H1 (cell line): ENCODE results near the gene ZBTB2. TPM values are rescaled to one million over a fixed set of nuclear protein-coding genes. Genes with fewer than 3 reads are reported as not detected.

Source experiments
- CTCF ChIA-PET: fragments of 300-600 bp; sonication (Branson Sonifier 250); formaldehyde crosslinking; loops from one replicate; lab custom pipeline; 2021; ENCODE audit not compliant: partially characterized antibody; lab: Charles Lee
- POLR2A ChIA-PET: fragments of 300-600 bp; sonication (Branson Sonifier 250); formaldehyde crosslinking; loops from one replicate; lab custom pipeline; 2021; ENCODE audit warnings: inconsistent platforms; ENCODE audit not compliant: partially characterized antibody; lab: Charles Lee
- DNase-seq, 2 experiments: peaks; one replicate each; pipeline versions ENCODE4 v3.0.0 to v3.0.0-alpha.2; 2010 to 2022; ENCODE audit warnings: low spot score in 2 of 2, low read depth in 1 of 2, mixed read lengths in 1 of 2
- FAIRE-seq: peaks from 2 replicates; lab custom pipeline; 2011; peaks lifted over from hg19 to GRCh38; lab: Jason Lieb, UNC
- H2AFZ ChIP-seq: 2 replicates; pipeline ENCODE4 v1.8.1; 2012; ENCODE audit warnings: low read length, inconsistent platforms
- H2AK5ac ChIP-seq: 2 replicates; pipeline ENCODE4 v1.6.1; 2013; ENCODE audit warnings: low read depth, low read length
- H2BK120ac ChIP-seq: replicated peaks from 2 replicates; pipeline ENCODE3; 2013; ENCODE audit warnings: low read depth, low read length, inconsistent platforms
- H2BK12ac ChIP-seq: 2 replicates; pipeline ENCODE4 v1.6.1; 2013; ENCODE audit warnings: low read depth, low read length
- H2BK15ac ChIP-seq: 2 replicates; pipeline ENCODE4 v1.6.1; 2013; ENCODE audit warnings: low read length
- H2BK20ac ChIP-seq: 2 replicates; pipeline ENCODE4 v1.6.1; 2013; ENCODE audit warnings: low read length
- H2BK5ac ChIP-seq: 2 replicates; pipeline ENCODE4 v1.6.1; 2013; ENCODE audit warnings: low read depth, low read length
- H3K14ac ChIP-seq: 2 replicates; pipeline ENCODE4 v1.6.1; 2013; ENCODE audit warnings: inconsistent platforms; ENCODE audit not compliant: insufficient read length
- H3K18ac ChIP-seq: 2 replicates; pipeline ENCODE4 v1.6.1; 2013; ENCODE audit warnings: low read length; ENCODE audit errors: extremely low read depth
- H3K23ac ChIP-seq: 2 replicates; pipeline ENCODE4 v1.6.1; 2013; ENCODE audit warnings: inconsistent platforms; ENCODE audit not compliant: insufficient read length
- H3K23me2 ChIP-seq: 2 replicates; pipeline ENCODE4 v1.6.1; 2013; ENCODE audit warnings: low read depth, low read length
- H3K27ac ChIP-seq: 2 replicates; pipeline ENCODE4 v1.6.1; 2011; ENCODE audit warnings: low read depth, low read length, inconsistent platforms
- H3K27me3 ChIP-seq, 4 experiments: replicated peaks in 1 of 4; 1 replicate in 1 of 4; 2 replicates in 3 of 4; pipeline versions ENCODE4 v1.6.1 to v1.8.1; 2011 to 2013; ENCODE audit warnings: low read length in 3 of 4, mild to moderate bottlenecking in 3 of 4, inconsistent platforms in 2 of 4, mixed read lengths in 2 of 4, moderate library complexity in 1 of 4; ENCODE audit not compliant: control insufficient read depth in 3 of 4, insufficient read depth in 3 of 4; ENCODE audit errors: extremely low read depth in 1 of 4
- H3K36me3 ChIP-seq, 4 experiments: 2 replicates each; pipeline versions ENCODE4 v1.6.1 to v1.8.1; 2011 to 2013; ENCODE audit warnings: mild to moderate bottlenecking in 4 of 4, low read length in 3 of 4, moderate library complexity in 2 of 4, control low read depth in 1 of 4, inconsistent platforms in 1 of 4; ENCODE audit not compliant: insufficient read depth in 4 of 4, control insufficient read depth in 2 of 4
- H3K4ac ChIP-seq: replicated peaks from 2 replicates; pipeline ENCODE3; 2013; ENCODE audit warnings: low read length, low read depth, mixed read lengths, inconsistent platforms; ENCODE audit not compliant: insufficient read length
- H3K4me1 ChIP-seq, 4 experiments: replicated peaks in 1 of 4; 1 replicate in 1 of 4; 2 replicates in 3 of 4; pipeline versions ENCODE4 v1.6.1 to v1.8.1; 2011 to 2013; ENCODE audit warnings: low read length in 3 of 4, inconsistent platforms in 2 of 4, mixed read lengths in 1 of 4; ENCODE audit not compliant: insufficient read depth in 4 of 4, control insufficient read depth in 3 of 4
- H3K4me2 ChIP-seq, 2 experiments: 2 replicates each; pipeline versions ENCODE4 v1.6.1 to v1.8.1; 2011 to 2013; ENCODE audit warnings: low read depth in 2 of 2, low read length in 2 of 2, control low read depth in 1 of 2, inconsistent platforms in 1 of 2, mild to moderate bottlenecking in 1 of 2; ENCODE audit not compliant: insufficient read depth in 1 of 2
- H3K4me3 ChIP-seq, 4 experiments: fragments of 200-600, 300-600 bp in 1 of 4; sonication (generic), shearing (Covaris generic), sonication (Bioruptor Twin) in 1 of 4; 2 replicates each; pipeline versions ENCODE4 v1.5.1 to v1.8.1; 2011 to 2016; ENCODE audit warnings: low read length in 4 of 4, low read depth in 3 of 4, control low read depth in 2 of 4, inconsistent platforms in 2 of 4, mild to moderate bottlenecking in 2 of 4, mixed read lengths in 1 of 4, moderate library complexity in 1 of 4; ENCODE audit not compliant: insufficient read depth in 2 of 4; ENCODE audit errors: extremely low read depth in 1 of 4
- H3K56ac ChIP-seq: replicated peaks from 2 replicates; pipeline ENCODE3; 2013; ENCODE audit warnings: low read depth, mild to moderate bottlenecking, mixed read lengths, low read length, inconsistent platforms; ENCODE audit not compliant: insufficient read length
- H3K79me1 ChIP-seq: 2 replicates; pipeline ENCODE4 v1.6.1; 2013; ENCODE audit warnings: low read depth, low read length, control low read depth
- H3K79me2 ChIP-seq, 2 experiments: 2 replicates each; pipeline versions ENCODE4 v1.6.1 to v1.8.1; 2012 to 2013; ENCODE audit warnings: low read length in 2 of 2, mild to moderate bottlenecking in 2 of 2, inconsistent platforms in 1 of 2; ENCODE audit not compliant: insufficient read depth in 2 of 2, control insufficient read depth in 1 of 2
- H3K9ac ChIP-seq, 4 experiments: replicated peaks in 1 of 4; 1 replicate in 1 of 4; 2 replicates in 3 of 4; pipeline versions ENCODE4 v1.6.1 to v1.8.1; 2011 to 2013; ENCODE audit warnings: low read depth in 3 of 4, low read length in 3 of 4, control low read depth in 2 of 4, mild to moderate bottlenecking in 2 of 4, moderate library complexity in 2 of 4, inconsistent platforms in 1 of 4; ENCODE audit errors: extremely low read depth in 1 of 4
- H3K9me3 ChIP-seq, 2 experiments: 2 replicates each; pipeline versions ENCODE4 v1.6.1 to v1.8.1; 2012 to 2013; ENCODE audit warnings: mild to moderate bottlenecking in 2 of 2, moderate library complexity in 2 of 2, control low read depth in 1 of 2, inconsistent platforms in 1 of 2, low read depth in 1 of 2, low read length in 1 of 2, mixed read lengths in 1 of 2; ENCODE audit not compliant: insufficient read depth in 2 of 2
- H4K20me1 ChIP-seq, 2 experiments: replicated peaks in 1 of 2; 2 replicates each; pipeline versions ENCODE3 to v1.8.1; 2011 to 2013; ENCODE audit warnings: inconsistent platforms in 2 of 2, low read length in 2 of 2, mild to moderate bottlenecking in 1 of 2; ENCODE audit not compliant: insufficient read depth in 2 of 2, control insufficient read depth in 1 of 2
- H4K5ac ChIP-seq: 2 replicates; pipeline ENCODE4 v1.6.1; 2013; ENCODE audit warnings: low read length, low read depth, mixed read lengths, inconsistent platforms; ENCODE audit not compliant: insufficient read length
- H4K8ac ChIP-seq: 2 replicates; pipeline ENCODE4 v1.8.0; 2013; ENCODE audit warnings: mild to moderate bottlenecking, moderate library complexity, low read length, inconsistent platforms; ENCODE audit not compliant: insufficient read depth; ENCODE audit errors: extremely low read depth
- H4K91ac ChIP-seq: replicated peaks from 2 replicates; pipeline ENCODE3; 2013; ENCODE audit warnings: low read length, mixed read lengths, inconsistent platforms; ENCODE audit not compliant: insufficient read length
- ASH2L ChIP-seq: fragments of 200-600, 300-600 bp; sonication (generic); IDR thresholded peaks from one replicate; pipeline ENCODE4 v1.7.1; 2017; ENCODE audit warnings: low read length
- BRCA1 ChIP-seq: IDR thresholded peaks from 2 replicates; pipeline ENCODE4 v1.6.1; 2012; ENCODE audit warnings: low read depth, low read length, improper control_type of control experiment
- CBX5 ChIP-seq: fragments of 300-800, 300-1000 bp; sonication (generic); IDR thresholded peaks from 2 replicates; pipeline ENCODE4 v1.7.1; 2016; ENCODE audit warnings: antibody characterized with exemption, low read length, low read depth
- CEBPB ChIP-seq: IDR thresholded peaks from 2 replicates; pipeline ENCODE4 v1.6.1; 2012; ENCODE audit warnings: low read depth, low read length
- KDM1A ChIP-seq: fragments of 200-600, 300-600 bp; sonication (generic); IDR thresholded peaks from 2 replicates; pipeline ENCODE4 v1.7.1; 2016; ENCODE audit warnings: mild to moderate bottlenecking, low read length, borderline replicate concordance
- KDM4A ChIP-seq: IDR thresholded peaks from one replicate; pipeline ENCODE4 v1.7.1; 2012; ENCODE audit warnings: low read depth, mild to moderate bottlenecking, moderate library complexity, low read length, inconsistent platforms; ENCODE audit not compliant: severe bottlenecking
- NANOG ChIP-seq: IDR thresholded peaks from 2 replicates; pipeline ENCODE4 v1.6.1; 2011; ENCODE audit warnings: low read length, low read depth, mild to moderate bottlenecking, inconsistent platforms; ENCODE audit not compliant: insufficient read depth, poor library complexity, severe bottlenecking
- NRF1 ChIP-seq: IDR thresholded peaks from 2 replicates; pipeline ENCODE4 v1.6.1; 2011; ENCODE audit warnings: mild to moderate bottlenecking, low read depth, low read length, improper control_type of control experiment
- POU5F1 ChIP-seq: IDR thresholded peaks from 2 replicates; pipeline ENCODE4 v1.6.1; 2011; ENCODE audit warnings: low read depth, mild to moderate bottlenecking, low read length, moderate library complexity
- RNF2 ChIP-seq: fragments of 200-900, 300-1000 bp; sonication (generic); IDR thresholded peaks from 2 replicates; pipeline ENCODE4 v1.7.1; 2016; ENCODE audit warnings: borderline replicate concordance, low read depth, mild to moderate bottlenecking, antibody characterized with exemption, low read length; ENCODE audit not compliant: poor library complexity, severe bottlenecking; ENCODE audit errors: missing control alignments
- YY1 ChIP-seq: IDR thresholded peaks from 2 replicates; pipeline ENCODE4 v1.6.1; 2011; ENCODE audit warnings: low read depth, mild to moderate bottlenecking, low read length
- ZNF274 ChIP-seq: IDR thresholded peaks from 2 replicates; pipeline ENCODE4 v1.7.0; 2012; ENCODE audit warnings: low read length, borderline replicate concordance; ENCODE audit errors: extremely low read depth
- WGBS, 2 experiments: shearing (Covaris generic) in 1 of 2; methylation state at CpG; one replicate each; pipeline versions ENCODE4 v1.1.6 to v1.1.7; 2013 to 2015; ENCODE audit warnings: low lambda C conversion rate in 2 of 2, mixed read lengths in 2 of 2, inconsistent platforms in 1 of 2, low coverage in 1 of 2, missing lambda C conversion rate in 1 of 2; ENCODE audit not compliant: insufficient replicate concordance in 2 of 2, insufficient coverage in 1 of 2, insufficient read length in 1 of 2; ENCODE audit errors: extremely low coverage in 1 of 2, missing lambda C conversion rate in 1 of 2; 5-methylcytosine and 5-hydroxymethylcytosine counted together
- polyA plus RNA-seq, 7 experiments: library from polyadenylated mRNA; depleted of rRNA in 3 of 7; stranded (reverse) in 5 of 7; unstranded in 2 of 7; fragments of >200 nt in 5 of 7; fragments of 200-250 nt in 2 of 7; gene quantifications; 1 replicate in 5 of 7; 2 replicates in 1 of 7; 4 replicates in 1 of 7; pipeline versions ENCODE4 v1.2.1 to v1.2.3, GENCODE V29; 2011 to 2013; ENCODE audit warnings: missing spikeins in 2 of 7, mixed read lengths in 2 of 7
- total RNA-seq: library from RNA; stranded (reverse); fragmentation: NEBNext Ultra II Directional; extraction: Animal tissue kit (Norgen Biotek cat#: 25700); gene quantifications from 2 replicates; pipeline ENCODE4 v1.2.1, GENCODE V29; 2021

Gene ZBTB2
- total and polyA plus RNA-seq, 2 of the 8 experiments (the other 6 are each of a cell fraction or from before 2014, with no cell fraction given), result 16.1 to 23.7 TPM

DNA sequence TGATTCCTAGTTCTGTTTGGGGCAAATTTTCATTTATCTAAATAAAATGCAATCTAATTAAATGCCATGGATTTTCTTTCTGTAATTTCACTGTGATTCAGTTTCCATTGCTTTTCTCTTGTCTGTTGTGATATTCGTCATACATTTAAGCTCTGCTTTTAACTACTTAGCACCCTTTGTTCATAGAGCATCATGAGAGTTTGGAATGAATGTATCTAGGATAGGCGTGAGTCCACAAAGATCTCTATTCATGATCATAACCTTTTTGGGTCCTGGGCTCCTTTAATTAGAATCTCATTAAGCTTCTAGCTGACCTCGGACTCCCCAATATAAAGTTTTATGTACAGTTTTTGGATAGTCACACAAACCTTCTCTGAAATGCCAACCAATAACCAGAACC is 32.9 kb downstream of the ZBTB2 start:
- H3K27ac ChIP-seq, result no peak overlapping the region
- no peak overlapping the region for H2BK12ac ChIP-seq
- H3K23ac ChIP-seq, result no peak overlapping the region
- H2BK15ac ChIP-seq, result no peak overlapping the region
- H3K36me3 ChIP-seq, result peaks cover 0 to 8% (median 0%) of the 10 kb centered on the region in 4 experiments; a peak in 2 of 8 replicates
- FAIRE-seq, result no peak
- no peak overlapping the region for H4K5ac ChIP-seq
- DNase-seq, result no peak
- no peak overlapping the region for H2BK20ac ChIP-seq
- no peak overlapping the region for H3K56ac ChIP-seq
- H2AK5ac ChIP-seq, result no peak overlapping the region
- no peak overlapping the region for H3K4me2 ChIP-seq
- no peak overlapping the region for H4K8ac ChIP-seq
- H2BK120ac ChIP-seq, result no peak overlapping the region
- no peak overlapping the region for H3K18ac ChIP-seq
- H3K23me2 ChIP-seq, result no peaks in the 10 kb centered on the region
- H3K4me1 ChIP-seq, result no peaks in the 10 kb centered on the region
- H3K9me3 ChIP-seq, result no peaks in the 10 kb centered on the region
- H3K79me2 ChIP-seq, result no peaks in the 10 kb centered on the region
- H3K27me3 ChIP-seq, result no peaks in the 10 kb centered on the region
- H4K91ac ChIP-seq, result no peak overlapping the region
- H3K79me1 ChIP-seq, result no peaks in the 10 kb centered on the region
- H2BK5ac ChIP-seq, result no peak overlapping the region
- TF ChIP-seq CBX5, result no peak
- no peak for TF ChIP-seq CEBPB
- TF ChIP-seq KDM4A, result no peak
- no peak for TF ChIP-seq YY1
- no peak for TF ChIP-seq RNF2
- TF ChIP-seq POU5F1, result no peak
- TF ChIP-seq ZNF274, result no peak
- no peak for TF ChIP-seq NRF1
- TF ChIP-seq KDM1A, result no peak
- TF ChIP-seq NANOG, result no peak
- TF ChIP-seq BRCA1, result no peak
- no peak for TF ChIP-seq ASH2L
- ChIA-PET CTCF (interaction anchor here (0.5 to 1.6 kb wide), 2 partner anchors 11 to 445 kb away, joined by 4 read pairs; no protein-coding TSS in a partner anchor), POLR2A (interaction anchor here (2.0 kb wide), 1 partner anchor 32 kb away, joined by 6 read pairs; no protein-coding TSS in a partner anchor)
- H3K14ac ChIP-seq, result no peak overlapping the region
- 98% methylated on average over 3 of the region's 3 CpGs; no CpG with 5 or more reads in 1 of the 2 experiments for WGBS, 2 experiments
- H3K4ac ChIP-seq, result no peak overlapping the region
- H4K20me1 ChIP-seq, result no peaks in the 10 kb centered on the region
- H3K4me3 ChIP-seq, result no peak overlapping the region
- no peak overlapping the region for H2AFZ ChIP-seq
- no peak overlapping the region for H3K9ac ChIP-seq
